Endothelial cell of umbilical vein (primary cell): ENCODE measurements around the gene MANEAL.

Experiments used
- CTCF ChIP-seq, 2 donors: IDR thresholded peaks; 1 replicate in 1 of 2; 2 replicates in 1 of 2; pipeline ENCODE4 v1.5.1; 2011; ENCODE audit warnings: low read length in 2 of 2, mild to moderate bottlenecking in 2 of 2, moderate library complexity in 2 of 2, control low read depth in 1 of 2, inconsistent platforms in 1 of 2, low read depth in 1 of 2; ENCODE audit not compliant: insufficient read depth in 1 of 2; ENCODE audit errors: extremely low read depth in 1 of 2
- JUN ChIP-seq: IDR thresholded peaks from 2 replicates; pipeline ENCODE4 v1.6.1; 2011; ENCODE audit warnings: borderline replicate concordance, low read depth; ENCODE audit not compliant: insufficient read length, insufficient read depth

DNA sequence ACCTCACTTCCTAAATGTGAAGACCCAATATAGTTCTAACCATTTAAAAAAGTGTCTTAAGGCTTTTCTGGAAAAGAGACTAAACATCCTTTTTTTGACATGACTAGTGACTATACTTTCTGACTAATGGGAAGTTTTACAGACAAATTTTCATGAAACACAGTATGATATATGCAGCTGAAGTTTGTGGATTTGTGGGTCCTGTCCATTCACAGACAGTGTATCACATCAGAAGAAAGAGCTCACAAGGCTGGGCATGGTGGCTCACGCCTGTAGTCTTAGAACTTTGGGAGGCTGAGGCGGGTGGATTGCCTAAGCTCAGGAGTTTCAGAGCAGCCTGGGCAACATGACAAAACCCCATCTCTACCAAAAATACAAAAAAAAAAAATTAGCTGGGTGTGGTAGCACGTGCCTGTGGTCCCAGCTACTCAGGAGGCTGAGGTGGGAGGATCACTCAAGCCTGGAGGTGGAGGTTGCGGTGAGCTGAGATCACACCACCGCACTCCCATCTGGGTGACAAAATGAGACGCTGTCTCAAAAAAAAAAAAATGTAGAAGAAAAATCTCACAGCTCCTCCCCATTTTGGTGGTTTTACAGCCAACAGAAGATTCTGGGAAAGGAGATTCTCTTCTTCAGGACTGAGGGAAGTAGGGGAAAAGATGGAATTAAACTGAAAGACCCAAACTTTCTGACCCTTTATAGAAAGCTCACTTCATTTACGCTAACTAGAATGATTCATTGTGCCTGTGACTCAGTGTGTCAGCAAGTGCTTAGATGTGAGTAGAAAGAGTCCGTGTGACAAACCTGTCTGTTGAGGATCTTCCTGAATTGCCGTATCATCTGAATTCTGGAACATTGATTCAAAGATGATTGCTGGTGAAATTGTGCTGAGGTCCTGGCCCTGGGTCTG, 29.5 kb downstream of the MANEAL start:
- no peak for TF ChIP-seq JUN
- no peak for TF ChIP-seq CTCF (IDR thresholded peaks at IDR 0.05; ENCODE audit: extremely low read depth in 1 of 2, insufficient read depth in 1 of 2, low read depth in 1 of 2, low read length in 2 of 2)
